MM.1S (cell line): ENCODE measurements around the gene AFF4.

ENCODE experiments used
- DNase-seq: peaks from one replicate; pipeline ENCODE4 v3.0.0-alpha.2; 2015
- H2AFZ ChIP-seq: fragments of 300-600 bp; sonication (generic); 2 replicates; pipeline ENCODE4 v1.6.0; 2016; ENCODE audit warnings: antibody characterized with exemption, low read length
- H3F3A ChIP-seq: fragments of 300-600 bp; sonication (generic); 2 replicates; pipeline ENCODE4 v1.6.1; 2016; ENCODE audit warnings: mild to moderate bottlenecking, antibody characterized with exemption, low read length, moderate library complexity, mixed read lengths; ENCODE audit not compliant: insufficient read depth
- H3K27ac ChIP-seq: fragments of 300-600 bp; sonication (generic); 2 replicates; pipeline ENCODE4 v1.5.1; 2016; ENCODE audit warnings: mild to moderate bottlenecking, low read length
- H3K27me3 ChIP-seq: fragments of 300-600 bp; sonication (generic); replicated peaks from 2 replicates; pipeline ENCODE4 v1.6.0; 2016; ENCODE audit warnings: low read length; ENCODE audit not compliant: insufficient read depth
- H3K36me3 ChIP-seq: fragments of 300-600 bp; sonication (generic); replicated peaks from 2 replicates; pipeline ENCODE4 v1.6.1; 2016; ENCODE audit warnings: mild to moderate bottlenecking, low read length, mixed read lengths; ENCODE audit not compliant: insufficient read depth
- H3K4me1 ChIP-seq: fragments of 300-600 bp; sonication (generic); 2 replicates; pipeline ENCODE4 v1.6.1; 2016; ENCODE audit warnings: low read length, mixed read lengths
- H3K4me2 ChIP-seq: fragments of 300-600 bp; sonication (generic); 2 replicates; pipeline ENCODE4 v1.6.0; 2016; ENCODE audit warnings: low read depth, low read length
- H3K4me3 ChIP-seq: fragments of 300-600 bp; sonication (generic); 2 replicates; pipeline ENCODE4 v1.5.1; 2016; ENCODE audit warnings: low read length, mixed read lengths
- H3K79me2 ChIP-seq: fragments of 300-600 bp; sonication (generic); 2 replicates; pipeline ENCODE4 v1.6.1; 2016; ENCODE audit warnings: mixed run types, low read length, mixed read lengths
- H3K9ac ChIP-seq: fragments of 300-600 bp; sonication (generic); 2 replicates; pipeline ENCODE4 v1.6.1; 2016; ENCODE audit warnings: low read length, mixed read lengths
- H3K9me2 ChIP-seq: fragments of 300-600 bp; sonication (generic); replicated peaks from 2 replicates; pipeline ENCODE4 v1.6.1; 2016; ENCODE audit warnings: mild to moderate bottlenecking, low read length, mixed read lengths; ENCODE audit not compliant: insufficient read depth
- H3K9me3 ChIP-seq: fragments of 300-600 bp; sonication (generic); replicated peaks from 2 replicates; pipeline ENCODE4 v1.6.1; 2016; ENCODE audit warnings: mild to moderate bottlenecking, low read length, mixed read lengths; ENCODE audit not compliant: insufficient read depth
- H4K20me1 ChIP-seq: fragments of 300-600 bp; sonication (generic); 2 replicates; pipeline ENCODE4 v1.6.1; 2016; ENCODE audit warnings: mild to moderate bottlenecking, low read length, moderate library complexity, mixed read lengths; ENCODE audit not compliant: insufficient read depth
- CTCF ChIP-seq: fragments of 300-600 bp; sonication (generic); IDR thresholded peaks from 2 replicates; pipeline ENCODE4 v1.5.1; 2016; ENCODE audit warnings: antibody characterized with exemption, low read length, mixed read lengths
- EZH2 ChIP-seq: fragments of 300-600 bp; sonication (generic); optimal IDR thresholded peaks from 2 replicates; pipeline ENCODE3; 2017; ENCODE audit warnings: low read depth, mild to moderate bottlenecking, antibody characterized with exemption, low read length, mixed read lengths
- EZH2phosphoT487 ChIP-seq: fragments of 300-600 bp; sonication (generic); IDR thresholded peaks from 2 replicates; pipeline ENCODE4 v1.6.1; 2018; ENCODE audit warnings: antibody characterized with exemption, low read length

Gene AFF4

GRCh38 chr5:132953710-132954109 is 9.7 kb downstream of the AFF4 start:
- no peak overlapping the region for H3K4me2 ChIP-seq
- no peaks in the 10 kb centered on the region for H3K9me3 ChIP-seq
- H3K27me3 ChIP-seq, result no peaks in the 10 kb centered on the region
- no peak overlapping the region for H3K27ac ChIP-seq
- no peak overlapping the region for H3K9ac ChIP-seq
- TF ChIP-seq CTCF, result no peak
- TF ChIP-seq EZH2, result no peak
- TF ChIP-seq EZH2phosphoT487, result no peak
- no peak overlapping the region for H2AFZ ChIP-seq
- no peaks in the 10 kb centered on the region for H3K36me3 ChIP-seq
- H3K9me2 ChIP-seq, result no peaks in the 10 kb centered on the region
- no peak for DNase-seq
- peaks cover 94% of the 10 kb centered on the region for H3K79me2 ChIP-seq
- no peak overlapping the region for H3K4me3 ChIP-seq
- no peaks in the 10 kb centered on the region for H3F3A ChIP-seq
- no peaks in the 10 kb centered on the region for H3K4me1 ChIP-seq
- H4K20me1 ChIP-seq, result 0 out of 2 replicates have a peak, but pooled peaks cover 3% of the 10 kb centered on the region

- Histone ChIP-seq H3F3A (no peaks in the 10 kb centered on the region), H3K27ac (no peak overlapping the region), H3K36me3 (no peaks in the 10 kb centered on the region), H3K4me3 (no peak overlapping the region), H3K4me2 (no peak overlapping the region), H3K4me1 (no peaks in the 10 kb centered on the region), H3K27me3 (no peaks in the 10 kb centered on the region), H4K20me1 (no peaks in the 10 kb centered on the region), H3K9ac (no peak overlapping the region), H3K9me3 (no peaks in the 10 kb centered on the region), H3K79me2 (peaks cover 94% of the 10 kb centered on the region), H2AFZ (no peak overlapping the region), H3K9me2 (no peaks in the 10 kb centered on the region)
- DNase-seq, result no peak
- TF ChIP-seq CTCF, result no peak
These were observed 10.6 kb downstream of the AFF4 start for GRCh38 chr5:132952829-132953228.

- Histone ChIP-seq H3K4me3 (no peak overlapping the region), H3K4me2 (no peak overlapping the region), H3K79me2 (peaks cover 95% of the 10 kb centered on the region), H4K20me1 (no peaks in the 10 kb centered on the region), H3K27ac (no peak overlapping the region), H3K9me2 (no peaks in the 10 kb centered on the region), H2AFZ (no peak overlapping the region), H3K9me3 (no peaks in the 10 kb centered on the region), H3F3A (no peaks in the 10 kb centered on the region), H3K27me3 (no peaks in the 10 kb centered on the region), H3K4me1 (no peaks in the 10 kb centered on the region), H3K9ac (no peak overlapping the region), H3K36me3 (no peaks in the 10 kb centered on the region)
- DNase-seq, result no peak
- TF ChIP-seq CTCF, result no peak
- no peak for TF ChIP-seq EZH2phosphoT487
- no peak for TF ChIP-seq EZH2
These were observed 11.5 kb downstream of the AFF4 start for GRCh38 chr5:132951897-132952296.
